HFFc6 (cell line): Measurements from ENCODE around the gene ERO1B. TPM values are rescaled to one million over a fixed set of nuclear protein-coding genes. Genes with fewer than 3 reads are reported as not detected.

Source experiments
- DNase-seq: peaks from one replicate; pipeline ENCODE4 v3.0.0-alpha.2; 2018
- H3K27ac Mint-ChIP-seq: 2 replicates; pipeline ENCODE4 v1.8.0; 2020; ENCODE audit warnings: mild to moderate bottlenecking, mixed read lengths
- H3K27me3 Mint-ChIP-seq: 2 replicates; pipeline ENCODE4 v1.8.0; 2021; ENCODE audit warnings: mild to moderate bottlenecking, moderate library complexity, mixed read lengths; ENCODE audit not compliant: insufficient read depth
- H3K36me3 Mint-ChIP-seq: 2 replicates; pipeline ENCODE4 v1.8.0; 2021; ENCODE audit warnings: low read depth, mixed read lengths
- H3K4me1 Mint-ChIP-seq: 2 replicates; pipeline ENCODE4 v1.8.0; 2020; ENCODE audit warnings: low read depth, mixed read lengths
- H3K4me3 Mint-ChIP-seq: 2 replicates; pipeline ENCODE4 v1.8.0; 2020; ENCODE audit warnings: mild to moderate bottlenecking, moderate library complexity, mixed read lengths
- H3K9me3 Mint-ChIP-seq: 2 replicates; pipeline ENCODE4 v1.8.0; 2020; ENCODE audit warnings: mild to moderate bottlenecking, mixed read lengths
- CTCF ChIP-seq: fragments of 200-600 bp; sonication (generic); IDR thresholded peaks from 2 replicates; pipeline ENCODE4 v1.5.0; 2021; ENCODE audit warnings: antibody characterized with exemption, mild to moderate bottlenecking
- total RNA-seq, 6 experiments: library from RNA; stranded (reverse); fragmentation: NEBNext Ultra II Directional; extraction: Animal tissue kit (Norgen Biotek cat#: 25700); gene quantifications; 2 replicates in 1 of 6; 3 replicates in 5 of 6; pipeline ENCODE4 v1.2.3, GENCODE V29; 2021

ERO1B gene
- total RNA-seq, 6 experiments from 2014 or later = 1.5 to 2.3 (median 2.0) TPM

- peaks cover 12% of the 10 kb centered on the region for H3K27me3 Mint-ChIP-seq
- peaks cover 11% of the 10 kb centered on the region; the same call in 1 of the 2 replicates for H3K4me1 Mint-ChIP-seq
- H3K27ac Mint-ChIP-seq = no peak overlapping the region
Observed at GRCh38 chr1:236281198-236281653, 532 bp downstream of the ERO1B start.

GRCh38 chr1:236280438-236281197, 1.1 kb downstream of the ERO1B start:
- peaks cover 12% of the 10 kb centered on the region for H3K27me3 Mint-ChIP-seq
- no peak overlapping the region for H3K27ac Mint-ChIP-seq
- no peaks in the 10 kb centered on the region for H3K9me3 Mint-ChIP-seq
- H3K4me1 Mint-ChIP-seq = peaks cover 11% of the 10 kb centered on the region; the same call in 1 of the 2 replicates
- DNase-seq = no peak
- no peak for TF ChIP-seq CTCF
- H3K36me3 Mint-ChIP-seq = no peaks in the 10 kb centered on the region
- H3K4me3 Mint-ChIP-seq = peak overlapping the region; percentile 87

More at GRCh38 chr1:236281198-236281653, 532 bp downstream of the ERO1B start:
- peak overlapping the region; percentile 87 for H3K4me3 Mint-ChIP-seq
- H3K9me3 Mint-ChIP-seq = no peaks in the 10 kb centered on the region
- no peaks in the 10 kb centered on the region for H3K36me3 Mint-ChIP-seq
- DNase-seq = no peak
- TF ChIP-seq CTCF = no peak

- TF ChIP-seq CTCF = no peak
- Mint-ChIP-seq H3K36me3 (no peaks in the 10 kb centered on the region), H3K27me3 (0 out of 2 replicates have a peak, but pooled peaks cover 5% of the 10 kb centered on the region), H3K4me1 (0 out of 2 replicates have a peak, but pooled peaks cover 2% of the 10 kb centered on the region), H3K9me3 (no peaks in the 10 kb centered on the region), H3K4me3 (no peak overlapping the region), H3K27ac (no peak overlapping the region)
- DNase-seq = no peak
Observed at GRCh38 chr1:236275586-236275985, 6.2 kb downstream of the ERO1B start.

GRCh38 chr1:236275061-236275460, 6.7 kb downstream of the ERO1B start:
- H3K27me3 Mint-ChIP-seq = 0 out of 2 replicates have a peak, but pooled peaks cover 5% of the 10 kb centered on the region

GRCh38 chr1:236273358-236273757, 8.4 kb downstream of the ERO1B start:
- no peaks in the 10 kb centered on the region for H3K9me3 Mint-ChIP-seq
- no peaks in the 10 kb centered on the region for H3K4me1 Mint-ChIP-seq
- DNase-seq = no peak
- no peak overlapping the region for H3K4me3 Mint-ChIP-seq
- H3K36me3 Mint-ChIP-seq = no peaks in the 10 kb centered on the region
- H3K27ac Mint-ChIP-seq = no peak overlapping the region
- H3K27me3 Mint-ChIP-seq = 0 out of 2 replicates have a peak, but pooled peaks cover 5% of the 10 kb centered on the region
- TF ChIP-seq CTCF = no peak

More at GRCh38 chr1:236275061-236275460, 6.7 kb downstream of the ERO1B start:
- H3K27ac Mint-ChIP-seq = no peak overlapping the region
- no peaks in the 10 kb centered on the region for H3K4me1 Mint-ChIP-seq
- DNase-seq = no peak
- no peak for TF ChIP-seq CTCF
- H3K9me3 Mint-ChIP-seq = no peaks in the 10 kb centered on the region
- H3K36me3 Mint-ChIP-seq = no peaks in the 10 kb centered on the region
- no peak overlapping the region for H3K4me3 Mint-ChIP-seq
